Measurements from ENCODE around the gene RPE. TPM values are rescaled to one million over a fixed set of nuclear protein-coding genes. Genes with fewer than 3 reads are reported as not detected.

Gene RPE
- total and polyA plus RNA-seq, 9 donors = 16.8 to 54.8 (median 38.2) TPM

DNA sequence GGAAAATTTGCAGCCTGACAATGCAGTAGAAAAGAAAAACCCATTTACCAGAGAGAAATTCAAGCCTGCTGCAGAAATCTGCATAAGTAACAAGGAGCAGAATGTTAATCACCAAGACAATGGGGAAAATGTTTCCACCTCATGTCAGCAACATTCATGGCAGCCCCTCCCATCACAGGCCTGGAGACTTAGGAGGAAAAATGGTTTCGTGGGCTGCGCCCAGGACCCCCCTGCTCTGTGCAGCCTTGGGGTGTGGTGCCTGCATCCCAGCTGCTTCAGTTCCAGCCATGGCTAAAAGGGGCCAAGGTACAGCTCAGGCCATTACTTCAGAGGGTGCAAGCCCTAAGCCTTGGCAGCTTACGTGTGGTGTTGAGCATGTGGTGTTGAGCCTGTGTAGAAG, 53.4 kb downstream of the RPE start:
- TF ChIP-seq, protein P1, sequence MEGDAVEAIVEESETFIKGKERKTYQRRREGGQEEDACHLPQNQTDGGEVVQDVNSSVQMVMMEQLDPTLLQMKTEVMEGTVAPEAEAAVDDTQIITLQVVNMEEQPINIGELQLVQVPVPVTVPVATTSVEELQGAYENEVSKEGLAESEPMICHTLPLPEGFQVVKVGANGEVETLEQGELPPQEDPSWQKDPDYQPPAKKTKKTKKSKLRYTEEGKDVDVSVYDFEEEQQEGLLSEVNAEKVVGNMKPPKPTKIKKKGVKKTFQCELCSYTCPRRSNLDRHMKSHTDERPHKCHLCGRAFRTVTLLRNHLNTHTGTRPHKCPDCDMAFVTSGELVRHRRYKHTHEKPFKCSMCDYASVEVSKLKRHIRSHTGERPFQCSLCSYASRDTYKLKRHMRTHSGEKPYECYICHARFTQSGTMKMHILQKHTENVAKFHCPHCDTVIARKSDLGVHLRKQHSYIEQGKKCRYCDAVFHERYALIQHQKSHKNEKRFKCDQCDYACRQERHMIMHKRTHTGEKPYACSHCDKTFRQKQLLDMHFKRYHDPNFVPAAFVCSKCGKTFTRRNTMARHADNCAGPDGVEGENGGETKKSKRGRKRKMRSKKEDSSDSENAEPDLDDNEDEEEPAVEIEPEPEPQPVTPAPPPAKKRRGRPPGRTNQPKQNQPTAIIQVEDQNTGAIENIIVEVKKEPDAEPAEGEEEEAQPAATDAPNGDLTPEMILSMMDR (IDR thresholded peaks at IDR 0.05) = no peak
- TF ChIP-seq POLR2A (IDR thresholded peaks at IDR 0.05) (no peak), EP300 (IDR thresholded peaks at IDR 0.05) (no peak)
- Histone ChIP-seq H3K4me1 (ENCODE audit: insufficient read depth) (no peaks in the 10 kb centered on the region), H3K9me3 (peaks cover 0 to 12% of the 10 kb centered on the region in 2 donors), H3K27ac (no peak overlapping the region), H3K27me3 (no peaks in the 10 kb centered on the region), H3K4me3 (no peak overlapping the region), H3K36me3 (no peaks in the 10 kb centered on the region)
- no peak for DNase-seq
- intact Hi-C loops (cut with DNase I) = no loop called here
- 93 to 97% (median 94%) methylated on average over 3 of the region's 3 CpGs for WGBS, 3 donors

DNA sequence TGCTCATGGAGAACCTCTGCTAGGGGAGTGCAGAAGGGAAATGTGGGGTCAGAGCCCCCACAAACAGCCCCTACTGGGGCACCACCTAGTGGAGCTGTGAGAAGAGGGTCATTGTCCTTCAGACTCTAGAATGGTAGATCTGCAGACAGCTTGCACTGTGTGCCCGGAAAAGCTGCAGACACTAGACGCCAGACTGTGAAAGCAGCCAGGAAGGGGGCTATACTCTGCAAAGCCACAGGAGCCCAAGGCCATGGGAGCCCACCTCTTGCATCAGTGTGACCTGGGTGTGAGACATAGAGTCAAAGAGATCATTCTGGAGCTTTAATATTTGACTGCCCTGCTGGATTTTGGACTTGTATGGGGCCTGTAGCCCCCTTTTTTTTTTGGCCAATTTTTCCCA, 60.9 kb downstream of the RPE start:
- intact Hi-C loops (cut with DNase I) = no loop called here
- H3K4me1 ChIP-seq (ENCODE audit: insufficient read depth) = no peaks in the 10 kb centered on the region
- no peaks in the 10 kb centered on the region for H3K27me3 ChIP-seq
- H3K27ac ChIP-seq = no peak overlapping the region
- WGBS, 3 donors = 96 to 97% (median 97%) methylated on average over 2 of the region's 2 CpGs
- TF ChIP-seq, protein P1 (IDR thresholded peaks at IDR 0.05) = no peak
- TF ChIP-seq EP300 (IDR thresholded peaks at IDR 0.05) = no peak
- TF ChIP-seq POLR2A (IDR thresholded peaks at IDR 0.05) = no peak
- DNase-seq = no peak
- H3K4me3 ChIP-seq = no peak overlapping the region
- H3K9me3 ChIP-seq = no peaks in the 10 kb centered on the region
- no peaks in the 10 kb centered on the region for H3K36me3 ChIP-seq

Other genes with a start within 250 kb of the RPE start
- gene UNC80, start 230.8 kb upstream of the RPE start, total RNA-seq = 1 to 10 TPM in 2 of 7 donors, under 1 TPM in 5; 0.12 to 1.1 (median 0.85) TPM
- gene UNC80, start 230.8 kb upstream of the RPE start, polyA plus RNA-seq = under 1 TPM; 0.17 to 0.45 TPM
- gene KANSL1L, start 168.8 kb downstream of the RPE start, total RNA-seq = 10 to 100 TPM; 26.3 to 47.1 (median 42.3) TPM
- gene KANSL1L, start 168.8 kb downstream of the RPE start, polyA plus RNA-seq = 10 to 100 TPM; 20.5 to 23.7 TPM
- 10 to 100 TPM in 5 of 7 donors, 1 to 10 TPM in 2; 9.4 to 39.0 (median 12.1) TPM for gene ACADL, start 222.8 kb downstream of the RPE start, total RNA-seq
- gene ACADL, start 222.8 kb downstream of the RPE start, polyA plus RNA-seq = 10 to 100 TPM in 1 of 2 donors, 1 to 10 TPM in 1; 4.5 to 10.5 TPM